CD4-positive, alpha-beta T cell (primary cell): ENCODE measurements around the gene GRM8. TPM values are rescaled to one million over a fixed set of nuclear protein-coding genes. Genes with fewer than 3 reads are reported as not detected.

Experiments
- ATAC-seq: fragments of 200-7000 bp; cut with Tn5 transposase; one replicate; pipeline ENCODE4 v1.10.0; 2022; ENCODE audit warnings: mild to moderate bottlenecking; ENCODE audit not compliant: poor library complexity
- CTCF ChIA-PET: fragments of 350-600 bp; sonication (Branson Sonifier 250); formaldehyde crosslinking; loops from one replicate; lab custom pipeline; 2021; ENCODE audit warnings: antibody characterized with exemption, inconsistent platforms; lab: Charles Lee
- POLR2A ChIA-PET: fragments of 350-600 bp; sonication (Branson Sonifier 250); formaldehyde crosslinking; loops from one replicate; lab custom pipeline; 2021; ENCODE audit warnings: antibody characterized with exemption, inconsistent platforms; lab: Charles Lee
- DNase-seq, 14 experiments: peaks; one replicate each; pipeline ENCODE4 v3.0.0-alpha.2; 2013 to 2020; ENCODE audit warnings: mixed read lengths in 2 of 14
- H3K27ac ChIP-seq, 2 donors: one replicate each; pipeline versions ENCODE4 v1.5.1 to v1.7.0; 2013; ENCODE audit warnings: low read length in 2 of 2, low read depth in 1 of 2, mild to moderate bottlenecking in 1 of 2
- H3K27me3 ChIP-seq, 2 experiments: 1 replicate in 1 of 2; 2 replicates in 1 of 2; pipeline versions ENCODE4 v1.6.1 to v1.7.0; 2013; ENCODE audit warnings: low read length in 2 of 2, control low read depth in 1 of 2, mild to moderate bottlenecking in 1 of 2, moderate library complexity in 1 of 2; ENCODE audit not compliant: insufficient read depth in 2 of 2, control insufficient read depth in 1 of 2
- H3K36me3 ChIP-seq: one replicate; pipeline ENCODE4 v1.6.1; 2013; ENCODE audit warnings: low read length, control low read depth; ENCODE audit not compliant: insufficient read depth
- H3K4me1 ChIP-seq: one replicate; pipeline ENCODE4 v1.6.1; 2013; ENCODE audit warnings: low read length, control low read depth; ENCODE audit not compliant: insufficient read depth
- H3K4me3 ChIP-seq: one replicate; pipeline ENCODE4 v1.5.1; 2013; ENCODE audit warnings: mild to moderate bottlenecking, low read length, moderate library complexity
- H3K9me3 ChIP-seq, 2 experiments: 1 replicate in 1 of 2; 2 replicates in 1 of 2; pipeline versions ENCODE4 v1.6.1 to v1.7.0; 2013; ENCODE audit warnings: low read length in 2 of 2, mild to moderate bottlenecking in 2 of 2, control low read depth in 1 of 2, moderate library complexity in 1 of 2; ENCODE audit not compliant: control insufficient read depth in 1 of 2, insufficient read depth in 1 of 2
- H3K27ac Mint-ChIP-seq: one replicate; pipeline ENCODE4 v1.8.0; 2020; ENCODE audit warnings: mixed read lengths
- H3K27me3 Mint-ChIP-seq: one replicate; pipeline ENCODE4 v1.8.0; 2021; ENCODE audit warnings: mixed read lengths
- H3K36me3 Mint-ChIP-seq: one replicate; pipeline ENCODE4 v1.8.0; 2021; ENCODE audit warnings: low read depth, mixed read lengths
- H3K4me1 Mint-ChIP-seq: one replicate; pipeline ENCODE4 v1.8.0; 2021; ENCODE audit warnings: low read depth, mixed read lengths
- H3K4me3 Mint-ChIP-seq: one replicate; pipeline ENCODE4 v1.8.0; 2020; ENCODE audit warnings: mild to moderate bottlenecking, mixed read lengths
- H3K9me3 Mint-ChIP-seq: one replicate; pipeline ENCODE4 v1.8.0; 2020; ENCODE audit warnings: mixed read lengths
- intact Hi-C, 2 experiments: fragments of 100-400 bp; cut with DNase I in 1 of 2; cut with micrococcal nuclease in 1 of 2; formaldehyde crosslinking; loops; one replicate each; pipeline versions ENCODE4 v1.15.1 to v1.9.0; 2023 to 2025; cut with DNase I, micrococcal nuclease
- total RNA-seq, 174 experiments: library from RNA in 2 of 174; stranded (reverse) in 2 of 174; gene quantifications; one replicate each; pipeline ENCODE4 v1.2.3 and lab custom pipeline; 2021 to 2026
- TF ChIP-seq, protein P1 (sequence below): fragments of 200-600 bp; IDR thresholded peaks from one replicate; pipeline ENCODE4 v1.8.0; 2022; ENCODE audit warnings: antibody characterized with exemption, mild to moderate bottlenecking

GRM8 gene
- total RNA-seq, 2 experiments from 2014 or later, result not detected

- POLR2A ChIA-PET, result no interaction called here
- TF ChIP-seq, protein P1, sequence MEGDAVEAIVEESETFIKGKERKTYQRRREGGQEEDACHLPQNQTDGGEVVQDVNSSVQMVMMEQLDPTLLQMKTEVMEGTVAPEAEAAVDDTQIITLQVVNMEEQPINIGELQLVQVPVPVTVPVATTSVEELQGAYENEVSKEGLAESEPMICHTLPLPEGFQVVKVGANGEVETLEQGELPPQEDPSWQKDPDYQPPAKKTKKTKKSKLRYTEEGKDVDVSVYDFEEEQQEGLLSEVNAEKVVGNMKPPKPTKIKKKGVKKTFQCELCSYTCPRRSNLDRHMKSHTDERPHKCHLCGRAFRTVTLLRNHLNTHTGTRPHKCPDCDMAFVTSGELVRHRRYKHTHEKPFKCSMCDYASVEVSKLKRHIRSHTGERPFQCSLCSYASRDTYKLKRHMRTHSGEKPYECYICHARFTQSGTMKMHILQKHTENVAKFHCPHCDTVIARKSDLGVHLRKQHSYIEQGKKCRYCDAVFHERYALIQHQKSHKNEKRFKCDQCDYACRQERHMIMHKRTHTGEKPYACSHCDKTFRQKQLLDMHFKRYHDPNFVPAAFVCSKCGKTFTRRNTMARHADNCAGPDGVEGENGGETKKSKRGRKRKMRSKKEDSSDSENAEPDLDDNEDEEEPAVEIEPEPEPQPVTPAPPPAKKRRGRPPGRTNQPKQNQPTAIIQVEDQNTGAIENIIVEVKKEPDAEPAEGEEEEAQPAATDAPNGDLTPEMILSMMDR, result no peak
- ATAC-seq (no peak), DNase-seq (no peak)
- CTCF ChIA-PET, result no interaction called here
- Histone ChIP-seq H3K4me1 (no peaks in the 10 kb centered on the region), H3K4me3 (no peak overlapping the region), H3K27me3 (no peaks in the 10 kb centered on the region), H3K36me3 (no peaks in the 10 kb centered on the region), H3K27ac (no peak overlapping the region), H3K9me3 (no peaks in the 10 kb centered on the region)
- Mint-ChIP-seq H3K4me1 (no peaks in the 10 kb centered on the region), H3K4me3 (no peak overlapping the region), H3K27me3 (peaks cover 29% of the 10 kb centered on the region), H3K27ac (no peak overlapping the region), H3K36me3 (no peaks in the 10 kb centered on the region), H3K9me3 (no peaks in the 10 kb centered on the region)
- intact Hi-C loops, result no loop called here
These were observed 37.6 kb downstream of the GRM8 start for GRCh38 chr7:127214956-127215718.

DNA sequence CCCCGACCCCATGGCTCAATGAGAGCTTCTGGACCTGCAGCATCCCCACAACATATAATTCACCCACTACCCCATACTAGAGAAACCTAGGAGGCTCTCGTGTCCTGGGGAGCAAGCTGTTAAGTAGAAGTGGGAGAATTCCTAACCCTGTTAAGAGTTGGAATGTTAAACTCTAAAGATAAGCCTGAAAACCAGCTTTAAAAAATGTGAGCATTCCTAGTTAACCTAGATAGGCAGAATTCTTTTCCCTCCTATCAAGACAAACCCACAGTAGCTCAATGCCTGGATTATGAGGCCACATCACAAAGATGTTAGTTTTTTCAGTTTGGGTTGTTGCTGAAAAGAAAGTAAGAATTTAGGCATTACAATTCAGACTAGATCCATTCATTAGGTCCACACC, 42.9 kb downstream of the GRM8 start:
- no peaks in the 10 kb centered on the region for H3K36me3 Mint-ChIP-seq
- no peak overlapping the region for H3K4me3 Mint-ChIP-seq
- peaks cover 5% of the 10 kb centered on the region in 2 experiments for H3K27me3 ChIP-seq
- H3K27ac Mint-ChIP-seq, result no peak overlapping the region
- H3K27me3 Mint-ChIP-seq, result peaks cover 53% of the 10 kb centered on the region
- ChIA-PET CTCF (no interaction called here), POLR2A (interaction anchor here (0.6 kb wide), 1 partner anchor 16 kb away, joined by 3 read pairs; no protein-coding TSS in a partner anchor)
- no peak for DNase-seq
- no peaks in the 10 kb centered on the region for H3K9me3 Mint-ChIP-seq
- TF ChIP-seq, protein P1, result no peak
- intact Hi-C loops, result no loop called here
- no peaks in the 10 kb centered on the region for H3K4me1 ChIP-seq
- no peaks in the 10 kb centered on the region for H3K4me1 Mint-ChIP-seq
- no peak overlapping the region for H3K4me3 ChIP-seq
- H3K36me3 ChIP-seq, result no peaks in the 10 kb centered on the region
- H3K27ac ChIP-seq, result no peak overlapping the region
- ATAC-seq, result no peak
- H3K9me3 ChIP-seq, result no peaks in the 10 kb centered on the region

- no peak overlapping the region for H3K27ac ChIP-seq
- H3K36me3 ChIP-seq, result no peaks in the 10 kb centered on the region
- intact Hi-C loops, result no loop called here
- no peaks in the 10 kb centered on the region for H3K9me3 ChIP-seq
- ATAC-seq, result no peak
- Mint-ChIP-seq H3K4me3 (no peak overlapping the region), H3K9me3 (no peaks in the 10 kb centered on the region), H3K27me3 (peaks cover 49% of the 10 kb centered on the region), H3K4me1 (no peaks in the 10 kb centered on the region), H3K36me3 (no peaks in the 10 kb centered on the region), H3K27ac (no peak overlapping the region)
- TF ChIP-seq, protein P1, result no peak
- no peaks in the 10 kb centered on the region for H3K4me1 ChIP-seq
- H3K4me3 ChIP-seq, result no peak overlapping the region
- ChIA-PET CTCF (no interaction called here), POLR2A (no interaction called here)
- peaks cover 5% of the 10 kb centered on the region in 2 experiments for H3K27me3 ChIP-seq
- DNase-seq, result no peak
These were observed 43.9 kb downstream of the GRM8 start for GRCh38 chr7:127208860-127209259.
